ENCODE results near the gene AOPEP.

DNA sequence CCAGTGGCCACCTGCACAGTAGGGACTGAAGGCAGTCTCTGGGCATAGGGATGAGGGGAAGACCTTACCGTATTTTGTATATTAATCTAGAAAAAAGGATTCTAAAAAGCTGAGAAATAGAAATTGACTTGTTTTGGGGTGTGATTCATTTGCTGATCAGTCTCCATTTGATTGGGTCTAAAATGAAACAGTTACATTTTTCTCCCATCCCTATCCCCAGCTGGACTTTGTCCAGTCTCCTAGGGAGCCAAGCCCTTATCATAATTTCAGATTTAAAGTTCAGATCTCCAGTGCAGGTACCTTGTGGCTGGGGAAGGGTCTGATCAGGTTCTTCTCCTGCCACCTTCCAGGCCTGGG is 350.2 kb downstream of the AOPEP start:
- TF ChIP-seq, protein P1, sequence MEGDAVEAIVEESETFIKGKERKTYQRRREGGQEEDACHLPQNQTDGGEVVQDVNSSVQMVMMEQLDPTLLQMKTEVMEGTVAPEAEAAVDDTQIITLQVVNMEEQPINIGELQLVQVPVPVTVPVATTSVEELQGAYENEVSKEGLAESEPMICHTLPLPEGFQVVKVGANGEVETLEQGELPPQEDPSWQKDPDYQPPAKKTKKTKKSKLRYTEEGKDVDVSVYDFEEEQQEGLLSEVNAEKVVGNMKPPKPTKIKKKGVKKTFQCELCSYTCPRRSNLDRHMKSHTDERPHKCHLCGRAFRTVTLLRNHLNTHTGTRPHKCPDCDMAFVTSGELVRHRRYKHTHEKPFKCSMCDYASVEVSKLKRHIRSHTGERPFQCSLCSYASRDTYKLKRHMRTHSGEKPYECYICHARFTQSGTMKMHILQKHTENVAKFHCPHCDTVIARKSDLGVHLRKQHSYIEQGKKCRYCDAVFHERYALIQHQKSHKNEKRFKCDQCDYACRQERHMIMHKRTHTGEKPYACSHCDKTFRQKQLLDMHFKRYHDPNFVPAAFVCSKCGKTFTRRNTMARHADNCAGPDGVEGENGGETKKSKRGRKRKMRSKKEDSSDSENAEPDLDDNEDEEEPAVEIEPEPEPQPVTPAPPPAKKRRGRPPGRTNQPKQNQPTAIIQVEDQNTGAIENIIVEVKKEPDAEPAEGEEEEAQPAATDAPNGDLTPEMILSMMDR (IDR thresholded peaks at IDR 0.05): no peak
- TF ChIP-seq POLR2A (IDR thresholded peaks at IDR 0.05): no peak

Data from heart left ventricle (tissue), 13 donors.